ENCODE results near the gene TXNRD2. TPM values are rescaled to one million over a fixed set of nuclear protein-coding genes. Genes with fewer than 3 reads are reported as not detected.

TXNRD2 gene
- total RNA-seq, 4 donors from 2014 or later = 12.1 to 28.9 (median 21.6) TPM

DNA sequence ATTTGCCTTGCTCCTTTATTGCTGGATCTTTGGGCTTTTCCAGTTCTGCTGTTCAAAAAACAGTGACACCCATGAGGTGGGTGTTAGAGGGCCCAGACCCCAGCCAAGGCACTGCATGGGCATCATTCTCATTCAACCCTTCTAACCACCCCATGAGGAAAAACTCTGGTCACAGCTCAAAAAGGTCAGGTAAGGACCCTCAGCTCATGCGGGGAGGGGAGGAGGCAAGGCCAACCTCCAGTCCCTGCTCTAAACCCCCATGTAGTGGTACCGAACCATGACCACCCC lies 94.3 kb downstream of the TXNRD2 start:
- no peak for DNase-seq
- 100% methylated on average over 2 of the region's 2 CpGs; no CpG with 5 or more reads in 1 of the 2 donors for WGBS, 2 donors (ENCODE audit: low coverage in 1 of 2)
- intact Hi-C loops (cut with DNase I; ENCODE audit: low total_unique reads) = no loop called here
- peaks cover 0 to 4% (median 0%) of the 10 kb centered on the region in 4 donors for H3K4me1 ChIP-seq
- H3K27ac ChIP-seq = no peak overlapping the region
- TF ChIP-seq EP300 (IDR thresholded peaks at IDR 0.05; ENCODE audit: low read depth) (no peak), POLR2AphosphoS5 (IDR thresholded peaks at IDR 0.05) (no peak), POLR2A (IDR thresholded peaks at IDR 0.05) (no peak)
- TF ChIP-seq, protein P1, sequence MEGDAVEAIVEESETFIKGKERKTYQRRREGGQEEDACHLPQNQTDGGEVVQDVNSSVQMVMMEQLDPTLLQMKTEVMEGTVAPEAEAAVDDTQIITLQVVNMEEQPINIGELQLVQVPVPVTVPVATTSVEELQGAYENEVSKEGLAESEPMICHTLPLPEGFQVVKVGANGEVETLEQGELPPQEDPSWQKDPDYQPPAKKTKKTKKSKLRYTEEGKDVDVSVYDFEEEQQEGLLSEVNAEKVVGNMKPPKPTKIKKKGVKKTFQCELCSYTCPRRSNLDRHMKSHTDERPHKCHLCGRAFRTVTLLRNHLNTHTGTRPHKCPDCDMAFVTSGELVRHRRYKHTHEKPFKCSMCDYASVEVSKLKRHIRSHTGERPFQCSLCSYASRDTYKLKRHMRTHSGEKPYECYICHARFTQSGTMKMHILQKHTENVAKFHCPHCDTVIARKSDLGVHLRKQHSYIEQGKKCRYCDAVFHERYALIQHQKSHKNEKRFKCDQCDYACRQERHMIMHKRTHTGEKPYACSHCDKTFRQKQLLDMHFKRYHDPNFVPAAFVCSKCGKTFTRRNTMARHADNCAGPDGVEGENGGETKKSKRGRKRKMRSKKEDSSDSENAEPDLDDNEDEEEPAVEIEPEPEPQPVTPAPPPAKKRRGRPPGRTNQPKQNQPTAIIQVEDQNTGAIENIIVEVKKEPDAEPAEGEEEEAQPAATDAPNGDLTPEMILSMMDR (IDR thresholded peaks at IDR 0.05) = no peak
- in situ Hi-C loops (cut with MboI; ENCODE audit: low pct_ligation_motif_present in 1 of 4, low pct_unique_long_range_greater_than_20kb in 1 of 4, low sequenced_read_pairs in 3 of 4) = no loop called here
- no peak overlapping the region for H3K4me3 ChIP-seq
- H3K27me3 ChIP-seq = no peaks in the 10 kb centered on the region
- H3K36me3 ChIP-seq = peaks cover 0 to 4% (median 0%) of the 10 kb centered on the region in 4 donors
- H3K9me3 ChIP-seq = no peaks in the 10 kb centered on the region

DNA sequence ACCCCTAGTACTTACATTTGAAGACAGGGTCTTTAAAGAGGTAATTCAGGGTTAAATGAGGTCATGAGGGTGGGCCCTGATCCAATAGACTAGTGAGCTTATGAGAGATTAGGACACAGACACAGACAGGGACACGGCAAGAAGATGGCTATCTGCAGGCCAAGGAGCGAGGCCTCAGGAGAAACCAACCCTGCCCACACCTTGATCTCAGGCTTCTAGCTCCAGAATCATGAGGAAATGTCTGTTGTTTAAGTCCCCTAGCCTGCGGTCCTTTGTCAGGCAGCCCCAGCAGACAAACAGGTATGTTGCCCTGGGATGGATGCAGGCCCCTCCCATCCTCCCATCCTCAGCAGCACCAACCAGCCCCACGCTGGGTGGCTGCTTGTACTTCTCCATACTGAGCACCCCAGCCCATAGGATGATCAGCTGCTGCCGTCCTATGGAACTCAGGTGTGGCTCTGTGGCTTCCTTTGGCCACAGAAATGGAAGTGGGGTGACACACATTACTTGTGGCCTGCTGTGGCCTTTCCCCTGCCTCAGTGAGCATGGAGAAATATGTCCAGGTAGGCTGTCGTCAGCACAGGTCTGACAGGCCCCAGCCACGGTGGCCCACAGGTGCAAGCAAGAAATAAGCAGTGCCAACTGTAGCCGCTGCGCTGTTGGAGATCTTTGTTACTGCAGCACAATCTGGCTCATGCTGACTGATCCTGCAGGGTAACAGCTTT lies 94.8 kb downstream of the TXNRD2 start:
- TF ChIP-seq, protein P1 (IDR thresholded peaks at IDR 0.05) = no peak
- TF ChIP-seq EP300 (IDR thresholded peaks at IDR 0.05; ENCODE audit: low read depth) (no peak), POLR2AphosphoS5 (IDR thresholded peaks at IDR 0.05) (no peak), POLR2A (IDR thresholded peaks at IDR 0.05) (no peak)
- 86 to 100% methylated on average over 1 to 9 of the region's 9 CpGs for WGBS, 2 donors (ENCODE audit: low coverage in 1 of 2)
- peaks cover 0 to 4% (median 0%) of the 10 kb centered on the region in 4 donors for H3K4me1 ChIP-seq
- in situ Hi-C loops (cut with MboI; ENCODE audit: low pct_ligation_motif_present in 1 of 4, low pct_unique_long_range_greater_than_20kb in 1 of 4, low sequenced_read_pairs in 3 of 4) (no loop called here), intact Hi-C loops (cut with DNase I; ENCODE audit: low total_unique reads) (no loop called here)
- no peak overlapping the region for H3K27ac ChIP-seq
- no peaks in the 10 kb centered on the region for H3K9me3 ChIP-seq
- no peak for DNase-seq
- H3K4me3 ChIP-seq = no peak overlapping the region
- peaks cover 0 to 4% (median 0%) of the 10 kb centered on the region in 4 donors for H3K36me3 ChIP-seq
- H3K27me3 ChIP-seq = no peaks in the 10 kb centered on the region

DNA sequence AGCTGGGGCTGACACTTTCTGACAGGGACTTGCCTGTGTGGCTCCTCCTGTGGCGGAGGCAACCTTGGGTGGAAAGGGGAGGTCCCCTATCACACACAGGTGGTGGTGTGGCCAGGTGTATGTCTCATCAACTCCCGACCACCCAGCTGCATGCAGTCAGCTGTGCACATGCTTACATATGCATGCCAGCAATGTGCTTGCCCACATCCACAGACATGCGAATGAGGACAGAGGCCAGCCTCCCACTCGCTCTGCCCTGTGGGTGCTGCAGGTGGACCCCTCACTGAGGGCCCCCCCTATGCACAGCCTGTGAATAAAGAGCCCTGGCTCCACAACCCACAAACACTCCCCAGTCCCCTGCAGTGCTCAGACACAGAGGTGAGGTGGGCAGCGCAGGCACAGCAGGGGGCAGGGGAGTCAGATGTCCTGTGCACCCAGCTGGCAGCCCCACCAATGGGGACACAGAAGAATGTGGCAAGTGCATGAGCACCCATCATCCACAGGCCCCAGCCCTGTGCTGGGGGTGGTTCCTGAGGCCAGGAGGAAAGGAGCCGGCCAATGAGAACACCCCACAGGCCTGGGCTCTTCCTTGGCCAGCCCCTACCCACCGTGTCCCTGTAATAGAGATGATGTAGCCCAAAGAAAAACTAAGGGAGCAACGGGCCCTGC lies 96.4 kb downstream of the TXNRD2 start:
- intact Hi-C loops (cut with DNase I; ENCODE audit: low total_unique reads) (no loop called here), in situ Hi-C loops (cut with MboI; ENCODE audit: low pct_ligation_motif_present in 1 of 4, low pct_unique_long_range_greater_than_20kb in 1 of 4, low sequenced_read_pairs in 3 of 4) (no loop called here)
- peaks cover 0 to 4% (median 0%) of the 10 kb centered on the region in 4 donors for H3K4me1 ChIP-seq
- 71 to 83% methylated on average over 2 to 5 of the region's 8 CpGs for WGBS, 2 donors (ENCODE audit: low coverage in 1 of 2)
- DNase-seq = no peak
- H3K27ac ChIP-seq = peak overlapping the region in 3 of 4 donors; percentile 13 to 43 (median 14)
- no peaks in the 10 kb centered on the region for H3K27me3 ChIP-seq
- TF ChIP-seq POLR2A (IDR thresholded peaks at IDR 0.05) (no peak), POLR2AphosphoS5 (IDR thresholded peaks at IDR 0.05) (no peak), EP300 (IDR thresholded peaks at IDR 0.05; ENCODE audit: low read depth) (no peak)
- TF ChIP-seq, protein P1 (IDR thresholded peaks at IDR 0.05) = no peak
- H3K36me3 ChIP-seq = no peaks in the 10 kb centered on the region
- no peak overlapping the region for H3K4me3 ChIP-seq
- no peaks in the 10 kb centered on the region for H3K9me3 ChIP-seq

DNA sequence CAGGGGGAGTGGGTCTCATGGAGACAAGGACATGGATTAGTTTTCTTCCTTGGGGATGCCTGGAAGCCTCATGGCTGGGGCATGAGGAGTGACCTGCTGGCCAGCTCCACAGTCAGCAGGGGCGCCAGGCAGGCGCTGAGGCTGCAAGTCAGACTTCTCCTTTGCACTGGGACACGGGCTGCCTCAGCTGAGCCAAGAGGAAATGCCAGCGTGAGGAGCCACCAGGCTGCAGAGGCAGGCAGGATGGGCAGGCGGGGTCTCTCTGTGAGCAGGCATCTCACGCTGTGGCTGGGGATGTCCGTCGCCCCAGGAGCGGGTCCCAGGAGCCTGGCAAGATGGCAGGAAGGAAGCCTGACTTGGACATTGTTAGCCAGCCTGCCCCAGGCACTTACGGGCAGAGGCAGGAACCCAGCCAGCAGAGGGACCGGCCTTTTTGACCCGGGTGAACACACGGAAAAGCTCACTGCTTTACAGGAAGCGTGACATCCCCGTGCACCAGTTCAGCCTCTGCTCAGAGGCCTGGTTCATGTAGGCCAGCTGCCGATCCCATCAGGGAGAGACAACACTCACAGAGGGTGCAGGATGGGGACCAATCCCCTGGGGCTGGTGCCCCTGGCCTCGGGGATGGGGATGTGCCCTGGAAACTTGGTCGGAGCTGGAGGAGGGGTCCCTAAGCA lies 97.1 kb downstream of the TXNRD2 start:
- H3K4me1 ChIP-seq = peaks cover 0 to 4% (median 0%) of the 10 kb centered on the region in 4 donors
- no peaks in the 10 kb centered on the region for H3K27me3 ChIP-seq
- TF ChIP-seq, protein P1 (IDR thresholded peaks at IDR 0.05) = no peak
- TF ChIP-seq EP300 (IDR thresholded peaks at IDR 0.05; ENCODE audit: low read depth) = no peak
- no peak for TF ChIP-seq POLR2A (IDR thresholded peaks at IDR 0.05)
- no peak for TF ChIP-seq POLR2AphosphoS5 (IDR thresholded peaks at IDR 0.05)
- DNase-seq = no peak
- WGBS, 2 donors (ENCODE audit: low coverage in 1 of 2) = 71 to 80% methylated on average over 1 to 16 of the region's 18 CpGs
- no peaks in the 10 kb centered on the region for H3K9me3 ChIP-seq
- H3K4me3 ChIP-seq = no peak overlapping the region
- intact Hi-C loops (cut with DNase I; ENCODE audit: low total_unique reads) (no loop called here), in situ Hi-C loops (cut with MboI; ENCODE audit: low pct_ligation_motif_present in 1 of 4, low pct_unique_long_range_greater_than_20kb in 1 of 4, low sequenced_read_pairs in 3 of 4) (no loop called here)
- H3K36me3 ChIP-seq = no peaks in the 10 kb centered on the region
- H3K27ac ChIP-seq = peak overlapping the region in 3 of 4 donors; percentile 13 to 43 (median 14)
